ENCODE measurements around the gene MSRB3.

The MSRB3 gene

DNA sequence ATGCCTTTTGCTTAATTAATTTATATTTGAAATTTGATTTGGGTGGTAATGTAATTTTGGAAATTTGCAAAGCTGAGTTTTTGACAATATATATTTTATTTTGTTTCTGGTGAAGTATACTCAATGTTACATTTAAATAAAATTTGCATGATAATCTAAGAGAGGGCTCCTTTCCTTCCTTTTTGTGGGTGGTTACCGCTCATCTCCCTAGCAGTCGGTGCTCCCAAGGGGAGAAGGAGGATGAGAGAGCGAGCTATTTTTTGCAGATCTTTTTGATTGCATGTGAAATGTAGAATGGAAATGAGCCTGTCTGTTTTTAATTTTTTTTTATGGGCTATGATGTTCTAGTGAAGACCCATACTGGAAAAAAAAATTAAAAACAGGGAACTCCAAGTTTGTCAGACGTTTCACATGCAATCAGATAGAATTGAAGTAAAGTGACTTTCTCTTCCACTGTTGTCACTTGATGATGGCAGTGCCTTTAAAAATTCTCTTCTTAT is 39.8 kb downstream of the MSRB3 start:
- H3K4me3 ChIP-seq (ENCODE audit: low read length): no peak overlapping the region
- no peaks in the 10 kb centered on the region for H3K9me3 ChIP-seq (ENCODE audit: low read length)
- H3K4me1 ChIP-seq (ENCODE audit: insufficient read depth, low read length): no peaks in the 10 kb centered on the region
- H3K27me3 ChIP-seq (ENCODE audit: insufficient read depth, low read length): no peaks in the 10 kb centered on the region
- H2AFZ ChIP-seq (ENCODE audit: low read depth, low read length): no peak overlapping the region
- no peaks in the 10 kb centered on the region for H3K36me3 ChIP-seq (ENCODE audit: insufficient read depth, low read length)

DNA sequence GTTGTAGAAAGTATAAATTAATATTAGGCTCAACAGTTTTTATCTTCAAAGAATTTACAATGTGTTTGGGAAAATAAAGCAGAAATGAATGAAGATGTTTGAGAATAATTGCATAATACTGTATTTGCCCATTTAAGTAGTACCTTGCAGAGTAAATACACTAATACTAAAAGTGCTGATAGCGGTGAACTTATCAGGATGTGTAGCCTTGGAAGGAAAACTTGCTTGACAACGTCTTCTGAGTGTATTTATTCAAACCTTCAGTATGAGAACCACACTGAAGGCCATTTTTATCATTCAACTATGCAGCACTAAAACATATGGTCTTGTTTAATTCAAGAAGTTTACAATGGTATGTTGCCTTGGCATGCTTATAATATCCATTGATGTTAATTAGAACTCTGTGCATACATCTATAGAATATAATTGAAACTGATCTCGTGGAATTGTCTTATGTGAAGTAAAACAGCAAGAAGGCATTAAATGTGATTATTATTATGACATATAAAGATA is 41.3 kb downstream of the MSRB3 start:
- no peaks in the 10 kb centered on the region for H3K27me3 ChIP-seq (ENCODE audit: insufficient read depth, low read length)
- no peaks in the 10 kb centered on the region for H3K4me1 ChIP-seq (ENCODE audit: insufficient read depth, low read length)
- H2AFZ ChIP-seq (ENCODE audit: low read depth, low read length): no peak overlapping the region
- no peaks in the 10 kb centered on the region for H3K36me3 ChIP-seq (ENCODE audit: insufficient read depth, low read length)
- no peaks in the 10 kb centered on the region for H3K9me3 ChIP-seq (ENCODE audit: low read length)
- H3K4me3 ChIP-seq (ENCODE audit: low read length): no peak overlapping the region

- H3K36me3 ChIP-seq (ENCODE audit: insufficient read depth, low read length): no peaks in the 10 kb centered on the region
- H3K4me3 ChIP-seq (ENCODE audit: low read length): no peak overlapping the region
- H3K4me1 ChIP-seq (ENCODE audit: insufficient read depth, low read length): no peaks in the 10 kb centered on the region
- H3K9me3 ChIP-seq (ENCODE audit: low read length): no peaks in the 10 kb centered on the region
- H2AFZ ChIP-seq (ENCODE audit: low read depth, low read length): no peak overlapping the region
- H3K27me3 ChIP-seq (ENCODE audit: insufficient read depth, low read length): no peaks in the 10 kb centered on the region
Measured at GRCh38 chr12:65323070-65323469, 44.6 kb downstream of the MSRB3 start.

DNA sequence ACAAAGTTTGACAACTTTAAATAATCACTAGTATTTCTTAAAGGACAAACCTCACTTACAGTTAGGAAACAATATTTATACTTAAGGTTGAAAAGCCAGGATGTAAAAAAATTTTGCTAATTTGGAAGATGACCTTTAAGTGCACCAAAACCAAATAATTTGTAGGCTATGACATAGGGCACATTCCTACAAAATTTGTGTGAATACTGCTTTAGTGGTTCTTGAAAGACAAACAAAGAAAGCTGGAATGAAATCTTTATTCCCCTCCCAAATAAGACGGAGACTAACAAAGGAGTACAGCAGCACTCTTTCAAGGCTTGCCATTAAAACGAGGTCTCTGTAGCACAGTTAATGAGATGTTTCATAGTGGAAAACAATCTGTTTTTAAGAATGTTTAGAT is 45.6 kb downstream of the MSRB3 start:
- Histone ChIP-seq H3K9me3 (ENCODE audit: low read length) (no peaks in the 10 kb centered on the region), H2AFZ (ENCODE audit: low read depth, low read length) (no peak overlapping the region), H3K27me3 (ENCODE audit: insufficient read depth, low read length) (no peaks in the 10 kb centered on the region), H3K36me3 (ENCODE audit: insufficient read depth, low read length) (no peaks in the 10 kb centered on the region), H3K4me1 (ENCODE audit: insufficient read depth, low read length) (no peaks in the 10 kb centered on the region), H3K4me3 (ENCODE audit: low read length) (no peak overlapping the region)

GRCh38 chr12:65324551-65324950 is 46.1 kb downstream of the MSRB3 start:
- Histone ChIP-seq H2AFZ (ENCODE audit: low read depth, low read length) (no peak overlapping the region), H3K4me1 (ENCODE audit: insufficient read depth, low read length) (no peaks in the 10 kb centered on the region), H3K9me3 (ENCODE audit: low read length) (no peaks in the 10 kb centered on the region), H3K4me3 (ENCODE audit: low read length) (no peak overlapping the region), H3K36me3 (ENCODE audit: insufficient read depth, low read length) (no peaks in the 10 kb centered on the region), H3K27me3 (ENCODE audit: insufficient read depth, low read length) (no peaks in the 10 kb centered on the region)

- no peak overlapping the region for H3K4me3 ChIP-seq (ENCODE audit: low read length)
- H2AFZ ChIP-seq (ENCODE audit: low read depth, low read length): no peak overlapping the region
- H3K4me1 ChIP-seq (ENCODE audit: insufficient read depth, low read length): no peaks in the 10 kb centered on the region
- H3K36me3 ChIP-seq (ENCODE audit: insufficient read depth, low read length): no peaks in the 10 kb centered on the region
- H3K27me3 ChIP-seq (ENCODE audit: insufficient read depth, low read length): no peaks in the 10 kb centered on the region
- H3K9me3 ChIP-seq (ENCODE audit: low read length): no peaks in the 10 kb centered on the region
Measured at GRCh38 chr12:65325183-65325582, 46.7 kb downstream of the MSRB3 start.

- H3K9me3 ChIP-seq (ENCODE audit: low read length): no peaks in the 10 kb centered on the region
- no peaks in the 10 kb centered on the region for H3K36me3 ChIP-seq (ENCODE audit: insufficient read depth, low read length)
- H3K4me1 ChIP-seq (ENCODE audit: insufficient read depth, low read length): no peaks in the 10 kb centered on the region
- H3K4me3 ChIP-seq (ENCODE audit: low read length): no peak overlapping the region
- no peak overlapping the region for H2AFZ ChIP-seq (ENCODE audit: low read depth, low read length)
- H3K27me3 ChIP-seq (ENCODE audit: insufficient read depth, low read length): no peaks in the 10 kb centered on the region
Measured at GRCh38 chr12:65326616-65327015, 48.1 kb downstream of the MSRB3 start.

- Histone ChIP-seq H3K4me1 (ENCODE audit: insufficient read depth, low read length) (no peaks in the 10 kb centered on the region), H3K27me3 (ENCODE audit: insufficient read depth, low read length) (no peaks in the 10 kb centered on the region), H3K9me3 (ENCODE audit: low read length) (no peaks in the 10 kb centered on the region), H3K4me3 (ENCODE audit: low read length) (no peak overlapping the region), H2AFZ (ENCODE audit: low read depth, low read length) (no peak overlapping the region), H3K36me3 (ENCODE audit: insufficient read depth, low read length) (no peaks in the 10 kb centered on the region)
Measured at GRCh38 chr12:65327207-65328076, 49.0 kb downstream of the MSRB3 start.

DNA sequence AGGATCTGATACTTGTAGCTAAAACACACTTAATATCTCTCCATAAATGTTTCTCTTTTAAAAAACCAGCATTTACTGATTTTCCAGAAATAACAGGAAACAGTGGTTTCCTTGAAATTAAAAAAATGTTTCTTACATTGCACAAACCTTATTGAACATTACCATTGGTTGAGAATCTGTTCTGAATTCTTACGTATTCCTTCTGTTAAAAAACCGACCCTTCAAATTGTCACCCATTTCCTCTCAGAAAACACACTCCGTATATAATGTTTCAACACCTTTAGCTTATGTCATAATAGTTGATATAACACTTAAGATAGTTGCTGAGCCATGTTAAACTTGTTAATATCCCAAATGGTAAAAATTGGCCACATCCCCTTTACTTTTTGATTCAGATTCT is 51.2 kb downstream of the MSRB3 start:
- no peaks in the 10 kb centered on the region for H3K36me3 ChIP-seq (ENCODE audit: insufficient read depth, low read length)
- no peak overlapping the region for H3K4me3 ChIP-seq (ENCODE audit: low read length)
- H2AFZ ChIP-seq (ENCODE audit: low read depth, low read length): no peak overlapping the region
- H3K4me1 ChIP-seq (ENCODE audit: insufficient read depth, low read length): no peaks in the 10 kb centered on the region
- H3K9me3 ChIP-seq (ENCODE audit: low read length): no peaks in the 10 kb centered on the region
- H3K27me3 ChIP-seq (ENCODE audit: insufficient read depth, low read length): no peaks in the 10 kb centered on the region

DNA sequence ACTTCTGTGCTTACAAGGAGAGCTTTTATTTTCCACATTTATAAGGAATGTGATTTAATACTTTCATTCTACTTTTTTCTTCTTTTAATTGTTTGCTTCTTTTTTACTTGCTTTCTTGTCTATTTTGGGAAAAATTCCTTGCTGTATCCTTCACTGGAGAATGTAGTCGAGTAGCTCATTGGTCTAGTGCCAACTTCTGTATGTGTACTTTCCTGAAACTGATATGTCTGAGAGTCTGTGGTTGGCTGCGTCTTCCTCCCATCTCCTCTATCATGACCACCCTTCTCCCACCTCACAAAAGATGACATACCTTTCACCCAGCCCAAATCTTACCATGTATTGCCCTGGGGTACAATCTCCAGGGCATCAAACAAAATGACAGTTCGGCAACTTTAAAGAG is 51.8 kb downstream of the MSRB3 start:
- no peak overlapping the region for H2AFZ ChIP-seq (ENCODE audit: low read depth, low read length)
- peaks cover 3% of the 10 kb centered on the region for H3K4me1 ChIP-seq (ENCODE audit: insufficient read depth, low read length)
- H3K36me3 ChIP-seq (ENCODE audit: insufficient read depth, low read length): no peaks in the 10 kb centered on the region
- H3K9me3 ChIP-seq (ENCODE audit: low read length): no peaks in the 10 kb centered on the region
- H3K4me3 ChIP-seq (ENCODE audit: low read length): no peak overlapping the region
- no peaks in the 10 kb centered on the region for H3K27me3 ChIP-seq (ENCODE audit: insufficient read depth, low read length)

- Histone ChIP-seq H3K27me3 (ENCODE audit: insufficient read depth, low read length) (no peaks in the 10 kb centered on the region), H3K9me3 (ENCODE audit: low read length) (no peaks in the 10 kb centered on the region), H3K4me3 (ENCODE audit: low read length) (no peak overlapping the region), H3K4me1 (ENCODE audit: insufficient read depth, low read length) (peaks cover 7% of the 10 kb centered on the region), H3K36me3 (ENCODE audit: insufficient read depth, low read length) (no peaks in the 10 kb centered on the region), H2AFZ (ENCODE audit: low read depth, low read length) (no peak overlapping the region)
Measured at GRCh38 chr12:65331456-65331855, 53.0 kb downstream of the MSRB3 start.

- no peak overlapping the region for H3K4me3 ChIP-seq (ENCODE audit: low read length)
- no peaks in the 10 kb centered on the region for H3K36me3 ChIP-seq (ENCODE audit: insufficient read depth, low read length)
- H3K4me1 ChIP-seq (ENCODE audit: insufficient read depth, low read length): peaks cover 7% of the 10 kb centered on the region
- no peak overlapping the region for H2AFZ ChIP-seq (ENCODE audit: low read depth, low read length)
- H3K9me3 ChIP-seq (ENCODE audit: low read length): no peaks in the 10 kb centered on the region
- H3K27me3 ChIP-seq (ENCODE audit: insufficient read depth, low read length): no peaks in the 10 kb centered on the region
Measured at GRCh38 chr12:65333649-65334048, 55.2 kb downstream of the MSRB3 start.

DNA sequence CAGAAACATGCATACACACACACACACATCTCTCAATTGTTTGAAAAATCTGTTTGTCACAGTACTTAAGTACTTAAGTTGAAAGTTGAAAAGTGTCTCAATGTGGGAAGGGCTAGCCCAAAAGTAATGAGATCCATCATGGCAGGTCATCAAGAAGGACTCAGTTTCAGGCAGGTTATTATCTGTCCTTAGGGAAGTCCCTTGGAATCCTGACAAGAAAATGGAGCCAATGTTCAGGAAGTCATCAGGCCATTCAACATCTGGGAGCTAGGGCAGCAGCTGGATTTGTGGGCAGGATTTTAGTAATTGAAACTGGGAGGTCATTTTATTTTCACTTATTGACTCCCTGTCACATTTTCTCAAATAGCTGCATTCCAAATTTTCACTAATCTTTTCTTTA is 56.0 kb downstream of the MSRB3 start:
- H3K9me3 ChIP-seq (ENCODE audit: low read length): no peaks in the 10 kb centered on the region
- no peak overlapping the region for H3K4me3 ChIP-seq (ENCODE audit: low read length)
- no peaks in the 10 kb centered on the region for H3K27me3 ChIP-seq (ENCODE audit: insufficient read depth, low read length)
- no peak overlapping the region for H2AFZ ChIP-seq (ENCODE audit: low read depth, low read length)
- H3K36me3 ChIP-seq (ENCODE audit: insufficient read depth, low read length): no peaks in the 10 kb centered on the region
- peaks cover 7% of the 10 kb centered on the region for H3K4me1 ChIP-seq (ENCODE audit: insufficient read depth, low read length)
